Hepatocyte (in vitro differentiated cells): ENCODE data around the gene TAAR8. TPM values are rescaled to one million over a fixed set of nuclear protein-coding genes. Genes with fewer than 3 reads are reported as not detected.
A peak's percentile ranks its signal among the peaks of the same experiment; 100 is the strongest.
"Not testable (repeated sequence)": the region's sequence is repeated elsewhere in the genome, so short reads cannot be mapped to it uniquely, and the experiment has no call there.

ENCODE experiments used
- DNase-seq: peaks from one replicate; pipeline ENCODE4 v3.0.0-alpha.2; 2016; ENCODE audit warnings: low spot score
- H2AFZ ChIP-seq: fragments of 200-600 bp; sonication (generic); 2 replicates; pipeline ENCODE4 v1.6.0; 2016; ENCODE audit warnings: antibody characterized with exemption, mild to moderate bottlenecking
- H3K27ac ChIP-seq: fragments of 200-600 bp; sonication (generic); 2 replicates; pipeline ENCODE4 v1.5.1; 2016; ENCODE audit warnings: mild to moderate bottlenecking
- H3K27me3 ChIP-seq: fragments of 200-600 bp; sonication (generic); 2 replicates; pipeline ENCODE4 v1.6.1; 2016
- H3K36me3 ChIP-seq: fragments of 200-600 bp; sonication (generic); replicated peaks from 2 replicates; pipeline ENCODE4 v1.5.1; 2016; ENCODE audit warnings: low read depth; ENCODE audit not compliant: insufficient read depth
- H3K4me1 ChIP-seq: fragments of 200-600 bp; sonication (generic); 2 replicates; pipeline ENCODE4 v1.5.1; 2016; ENCODE audit warnings: mild to moderate bottlenecking, moderate library complexity; ENCODE audit not compliant: insufficient read depth
- H3K4me2 ChIP-seq: fragments of 200-600 bp; sonication (generic); 2 replicates; pipeline ENCODE4 v1.6.0; 2016
- H3K4me3 ChIP-seq: fragments of 200-600 bp; sonication (generic); 2 replicates; pipeline ENCODE4 v1.5.1; 2016; ENCODE audit warnings: mild to moderate bottlenecking
- H3K79me2 ChIP-seq: fragments of 200-600 bp; sonication (generic); 2 replicates; pipeline ENCODE4 v1.6.0; 2017; ENCODE audit warnings: mild to moderate bottlenecking
- H3K9me2 ChIP-seq: fragments of 200-600 bp; sonication (generic); replicated peaks from 2 replicates; pipeline ENCODE4 v1.6.0; 2017; ENCODE audit warnings: mild to moderate bottlenecking; ENCODE audit not compliant: insufficient read depth
- H3K9me3 ChIP-seq: fragments of 200-600 bp; sonication (generic); 2 replicates; pipeline ENCODE4 v1.5.1; 2016; ENCODE audit warnings: low read depth, mild to moderate bottlenecking
- H4K20me1 ChIP-seq: fragments of 200-600 bp; sonication (generic); 2 replicates; pipeline ENCODE4 v1.6.0; 2016; ENCODE audit warnings: mild to moderate bottlenecking; ENCODE audit not compliant: insufficient read depth, poor library complexity, severe bottlenecking
- CTCF ChIP-seq: fragments of 200-600 bp; sonication (generic); IDR thresholded peaks from 2 replicates; pipeline ENCODE4 v1.5.1; 2016; ENCODE audit warnings: antibody characterized with exemption, mild to moderate bottlenecking; ENCODE audit not compliant: poor library complexity
- EZH2 ChIP-seq: fragments of 200-600 bp; sonication (generic); IDR thresholded peaks from 2 replicates; pipeline ENCODE4 v1.6.1; 2016; ENCODE audit warnings: antibody characterized with exemption, mild to moderate bottlenecking, borderline replicate concordance
- EZH2phosphoT487 ChIP-seq: fragments of 200-600 bp; sonication (generic); IDR thresholded peaks from one replicate; pipeline ENCODE4 v1.6.1; 2018; ENCODE audit warnings: antibody characterized with exemption, mild to moderate bottlenecking, low read depth, moderate library complexity; ENCODE audit not compliant: unreplicated experiment, severe bottlenecking
- WGBS: methylation state at CpG from one replicate; pipeline ENCODE4 v1.1.6; 2016; ENCODE audit warnings: low lambda C conversion rate; ENCODE audit errors: missing lambda C conversion rate; 5-methylcytosine and 5-hydroxymethylcytosine counted together
- polyA plus RNA-seq: library from polyadenylated mRNA; unstranded; fragments of >200 nt; fragmentation: Nextera tagmentation; extraction: Ambion mirVana; gene quantifications from 2 replicates; pipeline ENCODE4 v1.2.1, GENCODE V29; 2016
- total RNA-seq: library from RNA; depleted of rRNA; stranded (reverse); fragments of >200 nt; gene quantifications from 2 replicates; pipeline ENCODE4 v1.2.3, GENCODE V29; 2014

The TAAR8 gene
- total and polyA plus RNA-seq, 2 experiments from 2014 or later, result not detected

- Histone ChIP-seq H3K79me2 (no peaks in the 10 kb centered on the region), H3K4me2 (no peak overlapping the region), H3K9me3 (no peaks in the 10 kb centered on the region), H3K4me3 (no peak overlapping the region), H2AFZ (no peak overlapping the region), H3K4me1 (no peaks in the 10 kb centered on the region), H3K27ac (no peak overlapping the region), H4K20me1 (no peaks in the 10 kb centered on the region), H3K9me2 (no peaks in the 10 kb centered on the region), H3K36me3 (no peaks in the 10 kb centered on the region), H3K27me3 (no peaks in the 10 kb centered on the region)
- DNase-seq, result peak; percentile 11
- WGBS, result 69% methylated on average over 6 of the region's 6 CpGs
- TF ChIP-seq EZH2 (no peak), CTCF (no peak), EZH2phosphoT487 (no peak)
Observed at GRCh38 chr6:132527791-132528190, 24.7 kb upstream of the TAAR8 start.

DNA sequence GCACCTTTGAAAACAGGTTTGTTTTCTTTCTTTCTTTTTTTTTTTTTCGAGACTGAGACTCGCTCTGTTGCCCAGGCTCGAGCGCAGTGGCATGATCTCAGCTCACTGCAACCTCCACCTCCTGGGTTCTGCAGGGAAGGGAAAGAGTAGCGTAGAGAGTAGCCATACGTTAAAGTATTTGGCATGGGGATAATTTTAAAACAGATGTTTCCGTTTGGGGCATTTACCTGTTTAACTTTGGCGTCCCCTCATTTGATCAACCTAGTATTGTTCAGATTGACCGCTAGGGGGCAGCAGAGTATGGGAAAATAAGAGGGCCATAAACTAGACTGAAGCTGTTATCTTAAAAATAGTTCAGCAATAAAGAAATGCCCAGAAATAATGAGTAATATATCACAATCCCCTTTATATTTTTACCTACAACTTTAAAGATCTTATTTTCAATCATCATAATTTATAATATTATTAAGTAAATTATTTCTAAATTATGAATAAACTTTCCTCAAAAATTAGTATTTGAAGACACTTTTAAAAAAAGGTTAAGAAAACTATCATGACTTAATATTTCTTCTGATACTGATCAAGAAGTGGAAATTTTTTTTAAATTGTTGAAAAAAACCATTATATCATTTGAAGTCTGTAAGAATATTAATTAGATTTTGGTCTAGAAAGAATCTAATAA lies 22.0 kb upstream of the TAAR8 start:
- Histone ChIP-seq H3K9me3 (no peaks in the 10 kb centered on the region), H3K79me2 (no peaks in the 10 kb centered on the region), H3K36me3 (no peaks in the 10 kb centered on the region), H3K27me3 (no peaks in the 10 kb centered on the region), H3K9me2 (no peaks in the 10 kb centered on the region), H3K4me3 (no peak overlapping the region), H3K4me1 (no peaks in the 10 kb centered on the region), H3K27ac (no peak overlapping the region), H4K20me1 (no peaks in the 10 kb centered on the region), H3K4me2 (peak overlapping the region; percentile 71), H2AFZ (peak overlapping the region; percentile 23)
- peak; percentile 86 for DNase-seq
- TF ChIP-seq EZH2phosphoT487 (no peak), CTCF (peak; percentile 92)
- 26% methylated on average over 9 of the region's 9 CpGs for WGBS

- not testable (repeated sequence) for H3K4me2 ChIP-seq, H3K9me2 ChIP-seq, DNase-seq, H3K27me3 ChIP-seq, H3K36me3 ChIP-seq, H3K9me3 ChIP-seq, H3K27ac ChIP-seq, H3K79me2 ChIP-seq, H3K4me3 ChIP-seq, H4K20me1 ChIP-seq, H3K4me1 ChIP-seq, H2AFZ ChIP-seq
- 75% methylated on average over 2 of the region's 2 CpGs for WGBS
Observed at GRCh38 chr6:132534546-132534945, 17.9 kb upstream of the TAAR8 start.

GRCh38 chr6:132537145-132537544 lies 15.3 kb upstream of the TAAR8 start:
- Histone ChIP-seq H3K27me3 (no peaks in the 10 kb centered on the region), H4K20me1 (no peaks in the 10 kb centered on the region), H3K9me2 (no peaks in the 10 kb centered on the region), H3K36me3 (no peaks in the 10 kb centered on the region), H3K4me1 (no peaks in the 10 kb centered on the region), H3K4me3 (no peak overlapping the region), H3K27ac (no peak overlapping the region), H3K9me3 (no peaks in the 10 kb centered on the region), H2AFZ (no peak overlapping the region), H3K79me2 (no peaks in the 10 kb centered on the region), H3K4me2 (no peak overlapping the region)
- 84% methylated on average over 3 of the region's 3 CpGs for WGBS
- TF ChIP-seq EZH2phosphoT487 (no peak), CTCF (no peak), EZH2 (no peak)
- DNase-seq, result no peak
